Measurements from ENCODE around the gene RUSC1.
"Not testable (repeated sequence)": the region's sequence is repeated elsewhere in the genome, so short reads cannot be mapped to it uniquely, and the experiment has no call there.

RUSC1 gene

GRCh38 chr1:155320661-155321617 is at the start of gene RUSC1:
Gene RUSC1 (plus strand): TSS chr1:155320894. CDS start chr1:155321774, 880 bp downstream.
- DNase-seq (ENCODE audit: low read depth): no peak

- no peak for DNase-seq (ENCODE audit: low read depth)
Observed at GRCh38 chr1:155272466-155273342, 48.0 kb upstream of the RUSC1 start.

GRCh38 chr1:155273343-155274245 is 47.1 kb upstream of the RUSC1 start, which contains the start of gene CLK2:
Gene CLK2 (minus strand): TSS chr1:155273504. CDS start chr1:155270977, 2,527 bp downstream.
- peak; percentile 78 for DNase-seq (ENCODE audit: low read depth)

GRCh38 chr1:155277070-155277901 is 43.4 kb upstream of the RUSC1 start, which contains the start of gene HCN3:
Gene HCN3 (plus strand): TSS chr1:155277463. CDS start chr1:155277591, 128 bp downstream.
- DNase-seq (ENCODE audit: low read depth): peak; percentile 87

- DNase-seq (ENCODE audit: low read depth): no peak
Observed at GRCh38 chr1:155277902-155278688, 42.6 kb upstream of the RUSC1 start.

- DNase-seq (ENCODE audit: low read depth): no peak
Observed at GRCh38 chr1:155278689-155279160, 42.0 kb upstream of the RUSC1 start.

- no peak for DNase-seq (ENCODE audit: low read depth)
Observed at GRCh38 chr1:155279268-155279667, 41.4 kb upstream of the RUSC1 start.

GRCh38 chr1:155282488-155283091 is 38.1 kb upstream of the RUSC1 start:
- no peak for DNase-seq (ENCODE audit: low read depth)

- no peak for DNase-seq (ENCODE audit: low read depth)
Observed at GRCh38 chr1:155284476-155284875, 36.2 kb upstream of the RUSC1 start.

- DNase-seq (ENCODE audit: low read depth): no peak
Observed at GRCh38 chr1:155285063-155285462, 35.6 kb upstream of the RUSC1 start.

- DNase-seq (ENCODE audit: low read depth): no peak
Observed at GRCh38 chr1:155285631-155286044, 35.1 kb upstream of the RUSC1 start.

GRCh38 chr1:155286544-155286943 is 34.1 kb upstream of the RUSC1 start:
- no peak for DNase-seq (ENCODE audit: low read depth)

GRCh38 chr1:155287987-155288543 is 32.6 kb upstream of the RUSC1 start:
- DNase-seq (ENCODE audit: low read depth): no peak

- not testable (repeated sequence) for DNase-seq (ENCODE audit: low read depth)
Observed at GRCh38 chr1:155291006-155291405, 29.7 kb upstream of the RUSC1 start.

GRCh38 chr1:155293086-155293749 is 27.5 kb upstream of the RUSC1 start:
- DNase-seq (ENCODE audit: low read depth): no peak

GRCh38 chr1:155294520-155295182 is 26.0 kb upstream of the RUSC1 start:
- no peak for DNase-seq (ENCODE audit: low read depth)

GRCh38 chr1:155295183-155295941 is 25.3 kb upstream of the RUSC1 start:
- no peak for DNase-seq (ENCODE audit: low read depth)

Measured in GM04504 (cell line).